WTC11 (cell line): ENCODE data around the gene SVBP.

Source experiments
- ETV6 ChIP-seq: sonication (generic); formaldehyde crosslinking; IDR thresholded peaks from 2 replicates; pipeline ENCODE4 v1.8.1; 2022; ENCODE audit warnings: mild to moderate bottlenecking, missing genetic modification reagents
- FOXK1 ChIP-seq: sonication (generic); formaldehyde crosslinking; IDR thresholded peaks from 2 replicates; pipeline ENCODE4 v1.8.0; 2022; ENCODE audit warnings: mild to moderate bottlenecking, moderate library complexity, missing genetic modification reagents
- NR2C2 ChIP-seq: sonication (generic); formaldehyde crosslinking; IDR thresholded peaks from 2 replicates; pipeline ENCODE4 v1.8.0; 2022; ENCODE audit warnings: mild to moderate bottlenecking, missing genetic modification reagents
- NR3C1 ChIP-seq: sonication (generic); formaldehyde crosslinking; conservative IDR thresholded peaks from 2 replicates; pipeline ENCODE4 v1.8.1; 2023; ENCODE audit warnings: low read depth, mild to moderate bottlenecking, missing genetic modification reagents
- RORB ChIP-seq: fragments of 250-450 bp; sonication (Bioruptor Pico); IDR thresholded peaks from 2 replicates; pipeline ENCODE4 v1.9.0; 2021; ENCODE audit warnings: mild to moderate bottlenecking
- SP1 ChIP-seq: sonication (generic); formaldehyde crosslinking; conservative IDR thresholded peaks from 2 replicates; pipeline ENCODE4 v1.8.1; 2022; ENCODE audit warnings: missing genetic modification reagents
- ZNF138 ChIP-seq: sonication (generic); formaldehyde crosslinking; conservative IDR thresholded peaks from 2 replicates; pipeline ENCODE4 v1.8.1; 2022; ENCODE audit warnings: mild to moderate bottlenecking, moderate library complexity, missing genetic modification reagents
- ZNF423 ChIP-seq: fragments of 250-450 bp; sonication (Bioruptor Pico); IDR thresholded peaks from 2 replicates; pipeline ENCODE4 v2.1.2; 2022; ENCODE audit warnings: mild to moderate bottlenecking, moderate library complexity
- TF ChIP-seq, protein P1 (sequence below): fragments of 200-600 bp; IDR thresholded peaks from 2 replicates; pipeline ENCODE4 v1.8.0; 2022; ENCODE audit warnings: antibody characterized with exemption
- TF ChIP-seq, protein P2 (sequence below): sonication (generic); formaldehyde crosslinking; IDR thresholded peaks from 2 replicates; pipeline ENCODE4 v1.8.1; 2023; ENCODE audit warnings: mild to moderate bottlenecking, missing genetic modification reagents
- TF ChIP-seq, protein P3 (sequence below): sonication (generic); formaldehyde crosslinking; conservative IDR thresholded peaks from 2 replicates; pipeline ENCODE4 v1.8.1; 2023; ENCODE audit warnings: mild to moderate bottlenecking, low read depth, missing genetic modification reagents, moderate library complexity
- TF ChIP-seq, protein P4 (sequence below): sonication (generic); formaldehyde crosslinking; IDR thresholded peaks from 2 replicates; pipeline ENCODE4 v1.8.0; 2022; ENCODE audit warnings: mild to moderate bottlenecking, missing genetic modification reagents
- TF ChIP-seq, protein P5 (sequence below): sonication (generic); formaldehyde crosslinking; conservative IDR thresholded peaks from 2 replicates; pipeline ENCODE4 v1.8.1; 2022; ENCODE audit warnings: mild to moderate bottlenecking, missing genetic modification reagents
- TF ChIP-seq, protein P6 (sequence below): fragments of 250-450 bp; sonication (Bioruptor Pico); IDR thresholded peaks from 2 replicates; pipeline ENCODE4 v1.9.0; 2021; ENCODE audit warnings: moderate library complexity, mild to moderate bottlenecking, inconsistent platforms, borderline replicate concordance

DNA sequence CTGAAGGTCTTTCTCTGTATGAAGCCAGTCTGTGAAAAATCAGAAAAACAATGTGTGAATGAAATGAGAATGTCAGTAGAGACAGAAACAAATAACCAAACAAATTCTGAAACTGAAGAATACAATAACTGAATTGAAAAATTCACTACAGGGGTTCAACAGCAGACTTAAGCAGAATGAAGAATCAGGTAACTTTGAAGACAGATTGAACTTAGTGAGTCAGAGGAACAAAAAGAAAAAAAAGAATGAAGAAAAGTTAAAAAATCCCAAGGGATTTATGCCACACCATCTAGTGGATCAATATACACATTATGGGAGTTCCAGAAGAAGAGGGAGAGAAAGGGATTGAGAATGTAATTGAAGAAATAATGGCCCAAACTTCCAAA, 43.8 kb upstream of the SVBP start:
- TF ChIP-seq, protein P1, sequence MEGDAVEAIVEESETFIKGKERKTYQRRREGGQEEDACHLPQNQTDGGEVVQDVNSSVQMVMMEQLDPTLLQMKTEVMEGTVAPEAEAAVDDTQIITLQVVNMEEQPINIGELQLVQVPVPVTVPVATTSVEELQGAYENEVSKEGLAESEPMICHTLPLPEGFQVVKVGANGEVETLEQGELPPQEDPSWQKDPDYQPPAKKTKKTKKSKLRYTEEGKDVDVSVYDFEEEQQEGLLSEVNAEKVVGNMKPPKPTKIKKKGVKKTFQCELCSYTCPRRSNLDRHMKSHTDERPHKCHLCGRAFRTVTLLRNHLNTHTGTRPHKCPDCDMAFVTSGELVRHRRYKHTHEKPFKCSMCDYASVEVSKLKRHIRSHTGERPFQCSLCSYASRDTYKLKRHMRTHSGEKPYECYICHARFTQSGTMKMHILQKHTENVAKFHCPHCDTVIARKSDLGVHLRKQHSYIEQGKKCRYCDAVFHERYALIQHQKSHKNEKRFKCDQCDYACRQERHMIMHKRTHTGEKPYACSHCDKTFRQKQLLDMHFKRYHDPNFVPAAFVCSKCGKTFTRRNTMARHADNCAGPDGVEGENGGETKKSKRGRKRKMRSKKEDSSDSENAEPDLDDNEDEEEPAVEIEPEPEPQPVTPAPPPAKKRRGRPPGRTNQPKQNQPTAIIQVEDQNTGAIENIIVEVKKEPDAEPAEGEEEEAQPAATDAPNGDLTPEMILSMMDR, result no peak
- no peak for TF ChIP-seq ZNF423
- TF ChIP-seq ETV6, result no peak
- TF ChIP-seq, protein P2, sequence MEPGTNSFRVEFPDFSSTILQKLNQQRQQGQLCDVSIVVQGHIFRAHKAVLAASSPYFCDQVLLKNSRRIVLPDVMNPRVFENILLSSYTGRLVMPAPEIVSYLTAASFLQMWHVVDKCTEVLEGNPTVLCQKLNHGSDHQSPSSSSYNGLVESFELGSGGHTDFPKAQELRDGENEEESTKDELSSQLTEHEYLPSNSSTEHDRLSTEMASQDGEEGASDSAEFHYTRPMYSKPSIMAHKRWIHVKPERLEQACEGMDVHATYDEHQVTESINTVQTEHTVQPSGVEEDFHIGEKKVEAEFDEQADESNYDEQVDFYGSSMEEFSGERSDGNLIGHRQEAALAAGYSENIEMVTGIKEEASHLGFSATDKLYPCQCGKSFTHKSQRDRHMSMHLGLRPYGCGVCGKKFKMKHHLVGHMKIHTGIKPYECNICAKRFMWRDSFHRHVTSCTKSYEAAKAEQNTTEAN (CRISPR knock-in tag), result no peak
- TF ChIP-seq SP1 (CRISPR knock-in tag), result no peak
- TF ChIP-seq, protein P3, sequence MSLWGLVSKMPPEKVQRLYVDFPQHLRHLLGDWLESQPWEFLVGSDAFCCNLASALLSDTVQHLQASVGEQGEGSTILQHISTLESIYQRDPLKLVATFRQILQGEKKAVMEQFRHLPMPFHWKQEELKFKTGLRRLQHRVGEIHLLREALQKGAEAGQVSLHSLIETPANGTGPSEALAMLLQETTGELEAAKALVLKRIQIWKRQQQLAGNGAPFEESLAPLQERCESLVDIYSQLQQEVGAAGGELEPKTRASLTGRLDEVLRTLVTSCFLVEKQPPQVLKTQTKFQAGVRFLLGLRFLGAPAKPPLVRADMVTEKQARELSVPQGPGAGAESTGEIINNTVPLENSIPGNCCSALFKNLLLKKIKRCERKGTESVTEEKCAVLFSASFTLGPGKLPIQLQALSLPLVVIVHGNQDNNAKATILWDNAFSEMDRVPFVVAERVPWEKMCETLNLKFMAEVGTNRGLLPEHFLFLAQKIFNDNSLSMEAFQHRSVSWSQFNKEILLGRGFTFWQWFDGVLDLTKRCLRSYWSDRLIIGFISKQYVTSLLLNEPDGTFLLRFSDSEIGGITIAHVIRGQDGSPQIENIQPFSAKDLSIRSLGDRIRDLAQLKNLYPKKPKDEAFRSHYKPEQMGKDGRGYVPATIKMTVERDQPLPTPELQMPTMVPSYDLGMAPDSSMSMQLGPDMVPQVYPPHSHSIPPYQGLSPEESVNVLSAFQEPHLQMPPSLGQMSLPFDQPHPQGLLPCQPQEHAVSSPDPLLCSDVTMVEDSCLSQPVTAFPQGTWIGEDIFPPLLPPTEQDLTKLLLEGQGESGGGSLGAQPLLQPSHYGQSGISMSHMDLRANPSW (CRISPR knock-in tag), result no peak
- no peak for TF ChIP-seq NR3C1 (CRISPR knock-in tag)
- TF ChIP-seq NR2C2 (CRISPR knock-in tag), result no peak
- TF ChIP-seq ZNF138 (CRISPR knock-in tag), result no peak
- TF ChIP-seq, protein P4, sequence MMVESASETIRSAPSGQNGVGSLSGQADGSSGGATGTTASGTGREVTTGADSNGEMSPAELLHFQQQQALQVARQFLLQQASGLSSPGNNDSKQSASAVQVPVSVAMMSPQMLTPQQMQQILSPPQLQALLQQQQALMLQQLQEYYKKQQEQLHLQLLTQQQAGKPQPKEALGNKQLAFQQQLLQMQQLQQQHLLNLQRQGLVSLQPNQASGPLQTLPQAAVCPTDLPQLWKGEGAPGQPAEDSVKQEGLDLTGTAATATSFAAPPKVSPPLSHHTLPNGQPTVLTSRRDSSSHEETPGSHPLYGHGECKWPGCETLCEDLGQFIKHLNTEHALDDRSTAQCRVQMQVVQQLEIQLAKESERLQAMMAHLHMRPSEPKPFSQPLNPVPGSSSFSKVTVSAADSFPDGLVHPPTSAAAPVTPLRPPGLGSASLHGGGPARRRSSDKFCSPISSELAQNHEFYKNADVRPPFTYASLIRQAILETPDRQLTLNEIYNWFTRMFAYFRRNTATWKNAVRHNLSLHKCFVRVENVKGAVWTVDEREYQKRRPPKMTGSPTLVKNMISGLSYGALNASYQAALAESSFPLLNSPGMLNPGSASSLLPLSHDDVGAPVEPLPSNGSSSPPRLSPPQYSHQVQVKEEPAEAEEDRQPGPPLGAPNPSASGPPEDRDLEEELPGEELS, result no peak
- TF ChIP-seq RORB (CRISPR knock-in tag), result no peak
- TF ChIP-seq, protein P5, sequence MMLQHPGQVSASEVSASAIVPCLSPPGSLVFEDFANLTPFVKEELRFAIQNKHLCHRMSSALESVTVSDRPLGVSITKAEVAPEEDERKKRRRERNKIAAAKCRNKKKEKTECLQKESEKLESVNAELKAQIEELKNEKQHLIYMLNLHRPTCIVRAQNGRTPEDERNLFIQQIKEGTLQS (CRISPR knock-in tag), result no peak
- no peak for TF ChIP-seq FOXK1
- TF ChIP-seq, protein P6, sequence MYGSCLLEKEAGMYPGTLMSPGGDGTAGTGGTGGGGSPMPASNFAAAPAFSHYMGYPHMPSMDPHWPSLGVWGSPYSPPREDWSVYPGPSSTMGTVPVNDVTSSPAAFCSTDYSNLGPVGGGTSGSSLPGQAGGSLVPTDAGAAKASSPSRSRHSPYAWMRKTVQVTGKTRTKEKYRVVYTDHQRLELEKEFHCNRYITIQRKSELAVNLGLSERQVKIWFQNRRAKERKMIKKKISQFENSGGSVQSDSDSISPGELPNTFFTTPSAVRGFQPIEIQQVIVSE (CRISPR knock-in tag), result no peak
